Inflammatory macrophage treated with lipopolysaccharide for 1 hour (primary cell): ENCODE data around the gene GDPGP1.
A peak's percentile ranks its signal among the peaks of the same experiment; 100 is the strongest.
"Not testable (repeated sequence)": the region's sequence is repeated elsewhere in the genome, so short reads cannot be mapped to it uniquely, and the experiment has no call there.

ENCODE experiments used
- DNase-seq, 2 donors: peaks; one replicate each; pipeline ENCODE4 v3.0.0-alpha.2; 2020 to 2022

Gene GDPGP1

DNA sequence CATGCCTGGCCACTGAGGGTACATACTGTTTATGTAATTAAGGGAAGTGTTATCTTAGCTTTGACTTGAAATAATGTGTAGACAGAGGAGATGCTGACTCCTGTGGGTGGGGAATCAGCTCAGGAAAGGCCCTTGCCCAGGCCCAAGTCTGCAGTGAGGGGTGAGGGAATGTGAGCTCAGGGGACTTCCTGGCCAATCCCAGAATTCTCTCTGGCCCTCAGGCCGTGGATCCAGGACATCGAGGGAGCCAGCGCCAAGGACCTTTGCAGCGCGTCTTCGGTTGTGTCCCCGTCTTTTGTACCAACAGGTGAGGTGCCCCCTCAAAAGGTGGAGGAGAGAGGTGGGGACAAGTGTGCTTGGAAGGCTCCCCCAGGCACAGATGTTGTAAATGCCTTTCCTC, 6.7 kb upstream of the GDPGP1 start:
- no peak for DNase-seq

DNA sequence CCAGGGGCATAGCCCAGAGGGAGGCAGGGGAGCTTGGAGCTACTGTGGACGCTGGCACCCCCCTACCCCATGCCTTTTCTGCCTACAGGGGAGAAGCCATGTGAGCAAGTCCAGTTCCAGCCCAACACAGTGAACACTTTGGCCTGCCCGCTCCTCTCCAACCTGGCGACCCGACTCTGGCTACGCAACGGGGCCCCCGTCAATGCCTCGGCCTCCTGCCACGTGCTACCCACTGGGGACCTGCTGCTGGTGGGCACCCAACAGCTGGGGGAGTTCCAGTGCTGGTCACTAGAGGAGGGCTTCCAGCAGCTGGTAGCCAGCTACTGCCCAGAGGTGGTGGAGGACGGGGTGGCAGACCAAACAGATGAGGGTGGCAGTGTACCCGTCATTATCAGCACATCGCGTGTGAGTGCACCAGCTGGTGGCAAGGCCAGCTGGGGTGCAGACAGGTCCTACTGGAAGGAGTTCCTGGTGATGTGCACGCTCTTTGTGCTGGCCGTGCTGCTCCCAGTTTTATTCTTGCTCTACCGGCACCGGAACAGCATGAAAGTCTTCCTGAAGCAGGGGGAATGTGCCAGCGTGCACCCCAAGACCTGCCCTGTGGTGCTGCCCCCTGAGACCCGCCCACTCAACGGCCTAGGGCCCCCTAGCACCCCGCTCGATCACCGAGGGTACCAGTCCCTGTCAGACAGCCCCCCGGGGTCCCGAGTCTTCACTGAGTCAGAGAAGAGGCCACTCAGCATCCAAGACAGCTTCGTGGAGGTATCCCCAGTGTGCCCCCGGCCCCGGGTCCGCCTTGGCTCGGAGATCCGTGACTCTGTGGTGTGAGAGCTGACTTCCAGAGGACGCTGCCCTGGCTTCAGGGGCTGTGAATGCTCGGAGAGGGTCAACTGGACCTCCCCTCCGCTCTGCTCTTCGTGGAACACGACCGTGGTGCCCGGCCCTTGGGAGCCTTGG, 5.9 kb upstream of the GDPGP1 start:
- DNase-seq: no peak

GRCh38 chr15:90228960-90229359, 5.0 kb upstream of the GDPGP1 start:
- no peak for DNase-seq

GRCh38 chr15:90230071-90230494, 3.9 kb upstream of the GDPGP1 start:
- no peak for DNase-seq

- no peak for DNase-seq
Measured at GRCh38 chr15:90230610-90231009, 3.4 kb upstream of the GDPGP1 start.

DNA sequence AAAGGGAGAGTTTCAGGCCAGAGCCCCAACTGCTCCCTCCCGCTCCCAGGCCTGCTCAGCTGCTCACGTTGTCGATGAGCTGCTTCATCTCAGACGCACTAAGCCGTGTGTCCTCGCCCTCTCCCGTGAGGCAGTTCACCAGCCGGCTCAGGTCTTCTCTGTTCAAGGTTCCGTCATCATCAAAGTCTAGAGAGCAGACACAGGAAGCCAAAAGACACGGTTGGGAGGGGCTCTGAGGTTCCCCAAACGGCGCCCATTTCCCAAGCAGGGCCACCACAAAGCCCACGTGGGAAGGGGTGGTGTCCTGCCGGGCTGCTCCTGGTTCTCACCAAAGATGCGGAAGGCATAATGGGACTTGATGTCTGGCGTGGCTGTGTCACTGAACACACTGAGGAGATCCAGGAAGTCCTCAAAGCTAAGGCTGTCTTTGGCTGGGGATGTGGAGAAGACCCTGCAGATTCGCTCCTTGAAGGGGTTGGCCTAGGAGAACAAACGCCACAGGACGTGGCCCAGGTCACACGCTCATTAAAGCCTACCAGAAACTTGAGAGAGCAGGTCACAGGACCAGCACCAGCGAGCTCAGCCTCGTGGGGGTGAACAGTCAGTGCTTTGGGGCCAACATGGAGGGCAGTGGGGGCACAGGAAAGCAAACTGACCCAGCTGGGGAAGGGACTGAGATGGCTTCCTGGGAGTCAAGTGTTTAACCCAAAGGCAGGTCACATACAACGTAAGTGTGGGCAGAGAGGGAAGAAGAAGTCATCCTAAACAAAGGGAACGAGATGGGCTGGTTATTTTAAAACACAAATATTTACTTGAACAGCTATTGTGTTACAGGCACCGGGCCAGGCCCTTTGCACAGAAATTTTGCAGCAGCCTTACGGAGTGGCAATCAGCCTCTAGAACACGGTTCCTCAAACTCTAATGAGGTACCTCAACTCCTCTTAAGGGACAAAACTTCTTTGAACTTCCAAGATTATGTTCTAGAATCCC, 2.7 kb upstream of the GDPGP1 start:
- peak; percentile 77 to 84 for DNase-seq

DNA sequence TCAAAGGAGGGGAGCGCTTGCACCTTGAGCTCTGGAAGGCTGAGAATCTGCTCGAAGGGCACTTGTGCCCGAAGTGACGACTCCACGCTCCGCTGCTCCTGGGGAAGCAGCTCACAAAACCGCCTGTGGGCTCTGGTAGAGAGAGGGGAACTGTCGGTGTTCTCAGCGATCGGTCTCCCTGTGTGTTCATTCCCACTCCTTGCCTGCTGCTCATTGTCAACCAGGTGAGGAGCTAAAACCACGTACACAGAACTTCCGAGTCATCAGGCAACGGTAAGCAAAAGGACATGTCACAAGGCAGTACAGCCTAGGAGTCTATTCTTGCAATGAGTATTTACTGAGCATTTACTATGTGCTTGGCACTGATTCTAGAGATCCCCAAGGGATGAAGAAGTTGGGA, 1.8 kb upstream of the GDPGP1 start:
- DNase-seq: no peak

DNA sequence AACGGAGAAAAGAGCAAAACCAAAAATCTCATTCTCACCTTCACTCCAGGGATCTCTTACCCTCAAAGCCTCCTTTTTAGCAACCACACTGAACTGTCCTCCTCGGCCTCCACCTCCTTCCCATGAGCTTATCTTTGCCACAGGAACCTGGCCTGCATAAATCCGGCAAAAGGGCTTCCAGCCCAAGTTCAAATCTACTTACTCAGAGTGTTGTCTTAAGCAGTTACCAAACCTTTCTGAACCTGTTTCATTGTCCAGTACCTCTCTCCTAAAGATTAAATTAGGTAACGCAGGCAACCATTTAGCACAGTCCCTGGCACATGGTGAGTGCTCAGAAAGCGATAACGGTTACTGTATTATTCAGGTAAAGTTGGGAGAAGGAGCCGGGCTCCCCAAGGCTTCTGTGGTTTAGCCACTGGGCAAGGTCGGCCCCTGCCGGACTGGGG, 1.0 kb upstream of the GDPGP1 start:
- no peak for DNase-seq

DNA sequence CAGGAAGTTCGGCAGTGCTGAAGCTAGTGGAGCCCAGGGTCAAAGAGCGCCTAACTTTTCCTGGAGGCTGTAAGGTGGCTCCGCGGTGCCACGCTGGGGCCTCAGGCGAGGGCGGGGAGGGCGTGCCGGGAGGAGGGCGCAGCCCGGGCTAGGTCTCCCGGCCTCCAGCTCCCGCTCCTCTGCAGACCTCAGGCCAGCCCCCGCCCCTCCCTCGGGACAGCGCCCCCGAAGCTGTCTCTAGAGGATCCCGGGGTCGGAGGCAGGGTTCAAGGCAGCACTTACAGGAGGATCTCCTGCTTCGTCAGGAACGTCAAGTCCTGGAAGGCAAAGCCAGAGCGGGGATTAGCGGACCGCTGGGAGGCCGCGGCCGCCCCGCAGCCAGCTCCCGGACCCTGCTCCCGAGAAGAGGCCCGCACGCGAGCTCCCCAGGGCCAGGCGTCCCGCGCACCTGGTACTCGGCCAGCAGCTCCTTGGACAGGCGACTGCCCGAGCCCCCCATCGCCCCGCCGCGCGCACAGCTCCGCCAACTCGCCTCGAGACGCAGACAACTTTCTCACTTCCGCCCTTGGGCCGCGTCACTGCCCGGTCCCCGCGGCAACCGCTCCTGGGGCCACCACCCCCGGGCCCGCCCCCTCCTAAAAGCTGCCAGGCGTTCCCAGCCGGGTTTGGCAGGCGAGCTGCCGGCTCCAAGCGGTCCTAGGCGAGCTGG, 468 bp upstream of the GDPGP1 start, which contains the start of gene CIB1:
TSS of gene CIB1 (minus strand) at position 555 of the 709 bp plus-strand sequence. CDS start at position 499, 56 bp downstream.
- DNase-seq: peak; percentile 97

DNA sequence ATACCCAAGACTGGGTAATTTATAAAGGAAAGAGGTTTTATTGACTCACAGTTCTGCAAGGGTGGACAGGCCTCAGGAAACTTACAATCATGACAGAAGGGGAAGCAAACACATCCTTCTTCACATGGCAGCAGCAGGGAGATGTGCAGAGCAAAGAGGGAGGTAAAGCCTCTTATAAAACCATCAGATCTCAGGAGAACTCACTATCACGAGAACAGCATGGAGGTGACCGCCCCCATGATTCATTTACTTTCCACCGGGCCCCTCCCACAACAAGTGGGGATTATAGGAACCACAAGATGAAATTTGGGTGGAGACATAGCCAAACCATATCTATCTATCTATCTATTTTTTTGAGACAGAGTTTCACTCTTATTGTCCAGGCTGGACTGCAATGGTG, 5.4 kb downstream of the GDPGP1 start:
- no peak for DNase-seq

DNA sequence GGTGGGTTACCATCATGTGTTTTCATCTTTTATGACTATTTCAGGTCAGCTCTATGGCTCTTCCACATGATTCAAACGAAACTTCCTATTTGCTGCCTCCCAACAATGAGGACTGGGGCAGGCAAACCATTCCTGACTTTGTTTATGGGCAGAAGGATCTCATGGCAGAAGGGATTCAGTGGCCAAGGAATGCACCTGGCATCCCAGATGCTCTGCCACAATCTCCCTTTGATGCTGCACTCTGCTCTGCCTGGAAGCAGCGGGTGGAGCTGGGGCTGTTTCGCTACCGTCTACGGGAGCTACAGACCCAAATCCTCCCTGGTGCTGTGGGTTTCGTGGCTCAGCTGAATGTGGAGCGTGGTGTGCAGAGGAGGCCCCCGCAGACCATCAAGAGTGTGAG, 6.8 kb downstream of the GDPGP1 start:
- no peak for DNase-seq

GRCh38 chr15:90241343-90242192, 7.6 kb downstream of the GDPGP1 start:
- no peak for DNase-seq

GRCh38 chr15:90243943-90244639, 10.1 kb downstream of the GDPGP1 start:
- DNase-seq: peak; percentile 9 to 63

DNA sequence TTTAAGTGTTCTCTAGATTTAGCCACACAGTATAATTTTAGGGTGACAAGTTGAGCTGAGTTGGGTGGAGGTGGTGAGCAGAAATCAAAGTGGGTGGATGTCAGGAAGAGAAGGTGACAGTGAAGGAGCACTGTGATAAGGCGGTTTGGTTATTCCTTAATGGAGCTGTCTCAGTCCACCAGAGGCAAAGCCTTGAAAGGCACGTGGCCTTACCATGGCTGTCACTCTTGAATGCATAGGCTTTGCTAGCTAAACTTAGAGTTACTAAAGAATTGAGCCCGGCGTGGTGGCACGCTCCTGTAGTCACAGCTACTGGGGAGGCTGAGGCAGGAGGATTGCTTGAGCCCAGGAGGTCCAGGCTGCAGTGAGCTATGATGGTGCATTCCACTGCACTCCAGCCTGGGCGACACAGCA, 14.8 kb downstream of the GDPGP1 start:
- no peak for DNase-seq

- DNase-seq: peak; percentile 71 to 78
Measured at GRCh38 chr15:90249203-90249863, 15.3 kb downstream of the GDPGP1 start, which contains the start of gene TTLL13. Gene TTLL13 (plus strand): TSS chr15:90249556. CDS start chr15:90250631, 1,075 bp downstream.

DNA sequence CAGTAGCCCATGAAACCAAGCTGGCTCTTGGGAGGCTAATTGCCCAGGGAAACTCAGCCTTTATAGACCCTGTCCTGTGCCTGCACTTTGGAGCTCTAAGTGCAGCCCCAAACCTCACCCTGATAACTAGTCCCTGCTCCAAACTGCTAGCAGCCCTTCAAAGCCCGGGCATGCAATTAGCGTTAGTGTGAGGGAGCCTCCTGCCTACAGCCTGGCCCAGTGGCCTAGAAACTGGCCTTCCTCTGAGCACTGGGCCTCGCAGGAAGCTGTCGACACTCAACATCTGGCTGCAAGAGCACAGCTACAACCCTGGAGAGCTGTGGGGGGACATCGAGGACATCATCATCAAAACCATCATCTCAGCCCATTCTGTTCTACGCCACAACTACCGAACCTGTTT, 23.8 kb downstream of the GDPGP1 start:
- no peak for DNase-seq

DNA sequence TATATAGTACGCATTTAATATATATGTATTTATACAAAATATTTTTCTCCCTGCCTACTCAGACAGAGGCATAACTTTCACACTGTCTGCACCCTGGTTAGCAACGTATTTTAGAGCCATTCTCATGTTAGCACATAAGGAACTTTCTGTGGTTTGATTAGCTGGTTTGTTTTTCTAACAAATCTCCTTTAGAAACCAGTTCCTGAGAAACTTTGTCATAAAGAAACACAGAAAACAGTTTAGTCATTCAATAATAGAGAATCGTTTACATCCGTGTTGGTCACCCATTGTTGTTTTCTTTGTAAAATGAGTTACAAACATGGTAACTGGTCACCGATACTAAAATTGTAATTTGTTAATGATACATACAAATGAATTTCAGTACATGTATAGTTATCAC, 25.5 kb downstream of the GDPGP1 start:
- no peak for DNase-seq

DNA sequence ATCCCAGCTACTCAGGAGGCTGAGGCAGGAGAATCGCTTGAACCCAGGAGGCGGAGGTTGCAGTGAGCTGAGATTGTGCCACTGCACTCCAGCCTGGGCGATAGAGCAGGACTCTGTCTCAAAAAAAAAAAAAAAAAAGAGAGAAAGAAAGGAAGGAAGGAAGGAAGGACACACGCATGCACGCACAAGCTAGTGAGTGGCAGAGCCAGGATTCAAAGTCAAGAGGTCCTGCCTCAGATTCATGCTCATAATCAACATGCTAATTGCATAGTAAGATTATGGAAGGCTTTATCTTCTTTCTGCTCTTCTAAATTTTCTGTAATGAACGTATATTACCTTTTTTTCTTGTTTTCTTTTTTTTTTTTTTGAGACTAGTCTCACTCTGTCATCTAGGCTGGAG, 26.7 kb downstream of the GDPGP1 start:
- not testable (repeated sequence) for DNase-seq

DNA sequence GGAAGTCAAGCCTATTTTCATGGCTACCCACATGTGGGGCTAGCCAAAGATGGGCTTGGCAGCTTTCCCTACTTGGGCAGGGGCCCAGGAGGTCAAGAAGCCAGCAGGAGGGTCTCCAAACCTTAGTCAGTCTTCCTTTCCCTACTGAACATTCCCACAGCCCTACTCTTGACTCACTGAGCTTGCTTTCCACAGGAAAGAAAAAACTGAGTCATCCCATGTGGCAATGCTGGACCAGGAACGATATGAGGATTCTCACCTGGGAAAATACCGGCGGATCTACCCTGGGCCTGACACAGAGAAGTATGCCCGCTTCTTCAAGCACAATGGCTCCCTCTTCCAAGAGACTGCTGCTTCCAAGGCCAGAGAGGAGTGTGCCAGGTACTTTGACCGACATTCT, 27.8 kb downstream of the GDPGP1 start:
- no peak for DNase-seq

DNA sequence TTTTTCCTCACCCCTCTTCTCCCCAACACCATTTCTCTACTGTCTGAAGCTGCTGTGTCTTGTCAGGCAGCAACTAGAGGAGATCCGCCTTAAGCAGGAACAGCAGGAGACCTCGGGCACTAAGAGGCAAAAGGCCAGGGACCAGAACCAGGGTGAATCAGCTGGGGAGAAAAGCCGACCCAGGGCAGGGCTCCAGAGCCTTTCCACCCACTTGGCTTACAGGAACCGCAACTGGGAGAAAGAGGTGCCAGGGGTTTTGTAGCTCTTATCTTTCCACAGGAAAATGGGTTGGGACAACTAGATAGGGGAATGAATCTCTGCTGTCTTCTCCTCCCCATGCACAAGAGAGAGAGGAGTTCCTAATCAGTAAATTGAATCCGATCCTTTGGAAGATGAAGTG, 28.4 kb downstream of the GDPGP1 start:
- no peak for DNase-seq
